Heart left ventricle (tissue), 13 donors: ENCODE data around the gene LRRC2.

Experiments
- POLR2A ChIP-seq, 2 donors: fragments of 450-650 bp; IDR thresholded peaks; one replicate each; pipeline ENCODE4 v1.6.1; 2017; ENCODE audit warnings: antibody characterized with exemption in 2 of 2, mild to moderate bottlenecking in 2 of 2, moderate library complexity in 2 of 2
- TF ChIP-seq, protein P1 (sequence below), 12 donors: fragments of 200-600 bp; sonication (generic) in 4 of 12; IDR thresholded peaks; one replicate each; pipeline versions ENCODE4 v1.5.0 to v1.8.0; 2018 to 2022; ENCODE audit warnings: antibody characterized with exemption in 12 of 12, mild to moderate bottlenecking in 5 of 12
- donor health status: ischemic (EF 13 %, LVEDD 7.1; RV severe dilation, severe dysfunction).
- donor health status: DM: no; HTN: yes; CAD: no.
- donor health status: DM: no; HTN: no; CAD: no.
- donor health status: ischemic (EF 25% LVEDD 6.9; RV normal size, moderate dysfunction).
- donor health status: ischemic (EF 25% LVEDD 5.7; RV mildly dilated, moderate dysfunction).
- donor health status: ischemic (EF 35%, LVEDD 5.7; RV mildly dilated, moderate dysfunction).
- donor health status: nonischemic (EF 11% LVEDD 7.7; RV severe dilation, severe dysfunction).
- donor health status: DM: yes; HTN: yes; CAD: no.
- donor health status: PGD.
- donor health status: ischemic (EF 29% LVEDD 5.4; RV normal size, mild dysfunction).
- donor health status: nonischemic (EF 23%, LVEDD 6.1; RV moderate dilation, normal function).

DNA sequence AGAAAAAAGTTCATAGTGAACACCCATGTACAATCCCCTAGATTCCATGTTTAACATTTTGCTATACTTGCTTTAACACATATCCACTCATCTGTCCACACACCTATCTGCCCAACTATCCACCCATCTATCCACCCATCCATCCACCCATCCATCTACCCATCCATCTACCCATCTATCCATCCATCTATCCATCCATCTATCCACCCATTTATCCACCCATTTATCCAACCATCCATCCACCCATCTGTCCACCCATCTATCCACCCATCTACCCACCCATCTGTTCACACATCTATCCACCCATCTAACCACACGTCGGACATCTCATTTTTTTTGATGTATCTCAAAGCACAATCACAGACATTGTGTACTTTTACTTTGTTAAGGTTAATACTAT lies 42.5 kb downstream of the LRRC2 start:
- TF ChIP-seq, protein P1, sequence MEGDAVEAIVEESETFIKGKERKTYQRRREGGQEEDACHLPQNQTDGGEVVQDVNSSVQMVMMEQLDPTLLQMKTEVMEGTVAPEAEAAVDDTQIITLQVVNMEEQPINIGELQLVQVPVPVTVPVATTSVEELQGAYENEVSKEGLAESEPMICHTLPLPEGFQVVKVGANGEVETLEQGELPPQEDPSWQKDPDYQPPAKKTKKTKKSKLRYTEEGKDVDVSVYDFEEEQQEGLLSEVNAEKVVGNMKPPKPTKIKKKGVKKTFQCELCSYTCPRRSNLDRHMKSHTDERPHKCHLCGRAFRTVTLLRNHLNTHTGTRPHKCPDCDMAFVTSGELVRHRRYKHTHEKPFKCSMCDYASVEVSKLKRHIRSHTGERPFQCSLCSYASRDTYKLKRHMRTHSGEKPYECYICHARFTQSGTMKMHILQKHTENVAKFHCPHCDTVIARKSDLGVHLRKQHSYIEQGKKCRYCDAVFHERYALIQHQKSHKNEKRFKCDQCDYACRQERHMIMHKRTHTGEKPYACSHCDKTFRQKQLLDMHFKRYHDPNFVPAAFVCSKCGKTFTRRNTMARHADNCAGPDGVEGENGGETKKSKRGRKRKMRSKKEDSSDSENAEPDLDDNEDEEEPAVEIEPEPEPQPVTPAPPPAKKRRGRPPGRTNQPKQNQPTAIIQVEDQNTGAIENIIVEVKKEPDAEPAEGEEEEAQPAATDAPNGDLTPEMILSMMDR (IDR thresholded peaks at IDR 0.05), result no peak
- no peak for TF ChIP-seq POLR2A (IDR thresholded peaks at IDR 0.05)
